Choroid plexus epithelial cell (primary cell): ENCODE data around the gene MLLT11.

Experiments used
- DNase-seq: peaks from one replicate; pipeline ENCODE4 v3.0.0-alpha.2; 2010; ENCODE audit warnings: low read depth
- H3K4me3 ChIP-seq: 2 replicates; pipeline ENCODE4 v1.5.1; 2011; ENCODE audit warnings: low read depth, mild to moderate bottlenecking, control low read depth, low read length, moderate library complexity
- TF ChIP-seq, protein P1 (sequence below): conservative IDR thresholded peaks from 2 replicates; pipeline ENCODE4 v1.5.1; 2011; ENCODE audit warnings: low read depth, mild to moderate bottlenecking, control low read depth, inconsistent platforms, low read length, moderate library complexity

Gene MLLT11

DNA sequence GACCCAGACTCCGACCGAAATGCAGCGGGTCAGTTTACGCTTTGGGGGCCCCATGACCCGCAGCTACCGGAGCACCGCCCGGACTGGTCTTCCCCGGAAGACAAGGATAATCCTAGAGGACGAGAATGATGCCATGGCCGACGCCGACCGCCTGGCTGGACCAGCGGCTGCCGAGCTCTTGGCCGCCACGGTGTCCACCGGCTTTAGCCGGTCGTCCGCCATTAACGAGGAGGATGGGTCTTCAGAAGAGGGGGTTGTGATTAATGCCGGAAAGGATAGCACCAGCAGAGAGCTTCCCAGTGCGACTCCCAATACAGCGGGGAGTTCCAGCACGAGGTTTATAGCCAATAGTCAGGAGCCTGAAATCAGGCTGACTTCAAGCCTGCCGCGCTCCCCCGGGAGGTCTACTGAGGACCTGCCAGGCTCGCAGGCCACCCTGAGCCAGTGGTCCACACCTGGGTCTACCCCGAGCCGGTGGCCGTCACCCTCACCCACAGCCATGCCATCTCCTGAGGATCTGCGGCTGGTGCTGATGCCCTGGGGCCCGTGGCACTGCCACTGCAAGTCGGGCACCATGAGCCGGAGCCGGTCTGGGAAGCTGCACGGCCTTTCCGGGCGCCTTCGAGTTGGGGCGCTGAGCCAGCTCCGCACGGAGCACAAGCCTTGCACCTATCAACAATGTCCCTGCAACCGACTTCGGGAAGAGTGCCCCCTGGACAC is 12.1 kb upstream of the MLLT11 start:
- peak overlapping the region; percentile 75 for H3K4me3 ChIP-seq
- peak; percentile 79 for DNase-seq
- TF ChIP-seq, protein P1, sequence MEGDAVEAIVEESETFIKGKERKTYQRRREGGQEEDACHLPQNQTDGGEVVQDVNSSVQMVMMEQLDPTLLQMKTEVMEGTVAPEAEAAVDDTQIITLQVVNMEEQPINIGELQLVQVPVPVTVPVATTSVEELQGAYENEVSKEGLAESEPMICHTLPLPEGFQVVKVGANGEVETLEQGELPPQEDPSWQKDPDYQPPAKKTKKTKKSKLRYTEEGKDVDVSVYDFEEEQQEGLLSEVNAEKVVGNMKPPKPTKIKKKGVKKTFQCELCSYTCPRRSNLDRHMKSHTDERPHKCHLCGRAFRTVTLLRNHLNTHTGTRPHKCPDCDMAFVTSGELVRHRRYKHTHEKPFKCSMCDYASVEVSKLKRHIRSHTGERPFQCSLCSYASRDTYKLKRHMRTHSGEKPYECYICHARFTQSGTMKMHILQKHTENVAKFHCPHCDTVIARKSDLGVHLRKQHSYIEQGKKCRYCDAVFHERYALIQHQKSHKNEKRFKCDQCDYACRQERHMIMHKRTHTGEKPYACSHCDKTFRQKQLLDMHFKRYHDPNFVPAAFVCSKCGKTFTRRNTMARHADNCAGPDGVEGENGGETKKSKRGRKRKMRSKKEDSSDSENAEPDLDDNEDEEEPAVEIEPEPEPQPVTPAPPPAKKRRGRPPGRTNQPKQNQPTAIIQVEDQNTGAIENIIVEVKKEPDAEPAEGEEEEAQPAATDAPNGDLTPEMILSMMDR = peak; percentile 65

DNA sequence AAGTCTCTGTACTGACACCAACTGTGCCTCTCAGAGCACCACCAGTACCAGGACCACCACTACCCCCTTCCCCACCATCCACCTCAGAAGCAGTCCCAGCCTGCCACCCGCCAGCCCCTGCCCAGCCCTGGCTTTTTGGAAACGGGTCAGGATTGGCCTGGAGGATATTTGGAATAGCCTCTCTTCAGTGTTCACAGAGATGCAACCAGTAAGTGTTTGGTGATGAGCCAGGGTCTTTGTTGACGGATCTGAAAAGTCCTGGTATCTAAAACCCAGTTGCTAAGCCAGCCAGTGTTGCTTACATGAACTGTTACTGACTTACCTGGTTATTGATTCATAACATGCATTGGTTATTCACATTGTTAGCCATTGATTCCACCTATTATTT is 11.6 kb upstream of the MLLT11 start:
- TF ChIP-seq, protein P1 = no peak
- H3K4me3 ChIP-seq = peak overlapping the region; percentile 75

DNA sequence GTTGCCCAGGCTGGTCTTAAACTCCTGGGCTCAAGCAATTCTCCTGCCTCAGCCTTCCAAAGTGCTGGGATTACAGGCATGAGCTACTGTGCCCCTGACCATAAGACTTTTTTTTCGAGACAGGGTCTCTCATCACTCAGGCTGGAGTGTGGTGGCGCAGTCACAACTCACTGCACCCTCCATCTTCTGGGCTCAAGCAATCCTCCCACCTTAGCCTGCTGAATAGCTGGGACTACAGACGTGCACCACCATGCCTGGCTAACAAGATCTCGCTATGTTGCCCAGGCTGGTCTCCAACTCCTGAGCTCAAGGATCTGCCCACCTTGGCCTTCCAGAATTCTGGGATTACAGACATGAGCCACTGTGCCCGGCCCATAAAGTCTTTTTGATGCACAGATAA is 10.7 kb upstream of the MLLT11 start:
- no peak for DNase-seq
- TF ChIP-seq, protein P1 = no peak

More for the DNA sequence above, 11.6 kb upstream of the MLLT11 start:
- no peak for DNase-seq

DNA sequence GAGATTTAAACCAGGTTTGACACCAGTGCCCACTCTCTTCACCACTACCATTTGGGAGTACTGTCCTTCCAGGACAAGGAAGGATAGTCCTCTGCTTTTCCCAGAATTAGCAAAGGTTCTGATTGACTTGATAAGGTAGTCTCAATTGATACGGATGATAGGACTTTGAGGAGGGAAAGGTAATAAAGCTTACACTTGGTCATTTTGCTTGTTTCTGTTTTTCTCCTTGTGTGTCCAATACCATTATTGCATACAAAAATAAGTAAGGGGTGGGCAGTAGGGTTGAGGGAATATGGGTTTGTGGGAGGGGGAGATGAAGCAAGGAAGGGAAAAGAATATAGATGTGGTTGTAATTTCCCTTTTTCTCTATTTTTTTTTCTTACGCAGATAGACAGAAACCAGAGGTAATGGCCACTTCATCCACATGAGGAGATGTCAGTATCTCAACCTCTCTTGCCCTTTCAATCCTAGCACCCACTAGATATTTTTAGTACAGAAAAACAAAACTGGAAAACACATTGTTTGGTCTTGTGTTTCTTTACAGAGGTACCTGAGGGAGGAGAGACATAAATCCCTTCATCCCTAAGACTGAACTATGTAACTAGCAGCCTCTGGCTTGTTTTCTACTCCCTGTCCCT is 10.0 kb upstream of the MLLT11 start:
- no peak for DNase-seq
- H3K4me3 ChIP-seq = no peak overlapping the region
- TF ChIP-seq, protein P1 = no peak

More for the DNA sequence above, 10.7 kb upstream of the MLLT11 start:
- no peak overlapping the region for H3K4me3 ChIP-seq

DNA sequence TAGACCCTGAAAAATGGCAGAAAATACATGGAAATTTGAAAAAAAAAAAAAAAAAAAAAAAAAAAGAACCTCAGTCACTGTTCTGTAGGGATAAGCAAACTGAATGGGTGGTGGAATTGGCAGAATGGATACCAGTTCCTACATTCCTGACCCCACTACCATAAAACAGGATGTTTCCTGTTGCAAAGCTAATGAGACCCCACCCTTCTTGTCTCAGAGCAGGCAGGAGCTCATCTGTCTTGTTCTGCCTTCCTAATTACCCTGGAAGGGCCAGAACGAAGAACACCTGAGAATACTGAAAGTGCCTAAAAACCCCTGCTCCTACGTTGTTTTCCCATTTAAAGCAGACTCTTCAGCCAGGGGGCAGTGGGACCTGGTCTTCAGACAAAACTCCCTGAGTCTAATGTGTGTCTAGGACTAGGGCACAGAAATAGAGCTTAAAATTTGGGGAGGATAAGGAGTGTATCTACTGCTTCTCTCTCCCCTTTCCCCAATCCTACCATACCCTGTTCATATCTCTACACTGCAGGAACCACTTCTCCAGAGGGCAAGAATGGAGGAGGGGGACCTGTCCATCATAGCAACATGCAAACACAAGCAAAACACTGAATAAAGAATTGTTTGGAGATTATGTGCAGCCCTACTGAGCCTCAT is 8.7 kb upstream of the MLLT11 start:
- H3K4me3 ChIP-seq = no peak overlapping the region
- TF ChIP-seq, protein P1 = no peak
- no peak for DNase-seq

DNA sequence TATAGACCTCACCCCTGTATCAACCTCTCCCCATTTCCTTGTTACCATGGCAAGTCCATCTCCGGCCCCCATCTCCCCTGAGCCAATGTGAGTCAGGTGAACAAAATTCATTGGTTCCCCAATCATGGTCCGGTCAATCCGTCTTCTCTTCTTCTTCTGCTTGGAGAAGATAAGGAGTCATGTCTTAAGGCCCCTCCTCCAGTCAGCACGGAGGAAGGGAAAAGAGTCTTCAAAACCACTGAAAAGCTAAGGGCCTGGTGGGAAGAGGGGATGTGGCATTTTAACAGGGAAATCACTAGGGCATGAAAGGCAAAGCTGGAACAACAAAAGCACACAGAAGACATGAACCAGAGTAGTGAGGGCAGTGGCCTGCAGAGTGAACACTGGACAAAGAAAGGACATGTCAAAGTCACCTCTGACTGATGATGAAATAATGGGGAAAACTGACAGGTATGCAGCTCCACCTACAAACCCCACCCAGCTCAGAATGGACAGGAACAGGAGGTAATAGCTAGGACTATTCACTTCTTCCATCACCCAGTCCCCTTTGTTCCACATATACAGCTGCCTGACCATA is 5.1 kb upstream of the MLLT11 start:
- TF ChIP-seq, protein P1 = no peak
- no peak overlapping the region for H3K4me3 ChIP-seq
- DNase-seq = no peak
